Myocyte (in vitro differentiated cells): ENCODE data around the gene ST3GAL5. TPM values are rescaled to one million over a fixed set of nuclear protein-coding genes. Genes with fewer than 3 reads are reported as not detected.

Source experiments
- DNase-seq: peaks from one replicate; pipeline ENCODE4 v3.0.0-alpha.2; 2012; ENCODE audit warnings: low read depth
- total RNA-seq: library from RNA; depleted of rRNA; stranded (reverse); fragments of >200 nt; gene quantifications from 2 replicates; pipeline ENCODE4 v1.2.3, GENCODE V29; 2014

The ST3GAL5 gene
- total RNA-seq, 1 donor from 2014 or later = 46.9 TPM

GRCh38 chr2:85792783-85793441, 95.9 kb downstream of the ST3GAL5 start:
- DNase-seq = peak; percentile 65

- no peak for DNase-seq
Observed at GRCh38 chr2:85791704-85792565, 96.9 kb downstream of the ST3GAL5 start.

- no peak for DNase-seq
Observed at GRCh38 chr2:85790499-85791188, 98.1 kb downstream of the ST3GAL5 start.

GRCh38 chr2:85790032-85790431, 98.8 kb downstream of the ST3GAL5 start:
- DNase-seq = no peak

- no peak for DNase-seq
Observed at GRCh38 chr2:85789271-85789670, 99.5 kb downstream of the ST3GAL5 start.

GRCh38 chr2:85788603-85789002, 100.2 kb downstream of the ST3GAL5 start:
- no peak for DNase-seq

GRCh38 chr2:85787981-85788340, 100.8 kb downstream of the ST3GAL5 start:
- no peak for DNase-seq

GRCh38 chr2:85787282-85787980, 101.4 kb downstream of the ST3GAL5 start:
- no peak for DNase-seq

Other genes starting within 250 kb of the ST3GAL5 start
- not detected in 2 replicates for gene SFTPB, start 220.8 kb downstream of the ST3GAL5 start, total RNA-seq
- 1.4 TPM in 1 of 2 replicates, not detected in the other for gene GNLY, start 194.6 kb downstream of the ST3GAL5 start, total RNA-seq
- 7.2 and 8.3 TPM in 2 replicates for gene ATOH8, start 135.0 kb downstream of the ST3GAL5 start, total RNA-seq
- gene POLR1A, start 216.9 kb upstream of the ST3GAL5 start, total RNA-seq = 26.0 and 34.3 TPM in 2 replicates
- gene PTCD3, start 217.2 kb upstream of the ST3GAL5 start, total RNA-seq = 113 and 147 TPM in 2 replicates